ENCODE measurements around the gene GABRB1.

Gene GABRB1

DNA sequence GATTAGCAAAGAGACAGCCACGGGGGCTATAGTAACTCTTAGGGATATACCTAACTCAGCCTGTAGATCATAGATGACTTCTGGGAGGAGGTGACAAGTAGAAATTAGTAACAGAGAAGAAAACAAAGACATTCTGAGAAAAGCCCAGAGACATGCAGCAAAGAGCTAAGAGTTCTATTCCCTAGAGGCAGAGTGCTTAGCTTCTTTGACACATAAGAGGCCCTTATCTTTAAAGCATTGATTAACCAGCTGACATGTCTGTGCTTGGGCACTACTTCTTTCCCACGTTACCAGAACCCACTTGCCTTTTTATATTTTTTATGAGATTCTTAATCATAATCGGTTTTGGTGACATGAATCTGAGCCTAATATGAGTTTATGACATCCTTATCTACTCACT lies 179.5 kb downstream of the GABRB1 start:
- DNase-seq (ENCODE audit: low read depth): no peak

GRCh38 chr4:47213106-47213505 lies 181.7 kb downstream of the GABRB1 start:
- DNase-seq (ENCODE audit: low read depth): no peak

DNA sequence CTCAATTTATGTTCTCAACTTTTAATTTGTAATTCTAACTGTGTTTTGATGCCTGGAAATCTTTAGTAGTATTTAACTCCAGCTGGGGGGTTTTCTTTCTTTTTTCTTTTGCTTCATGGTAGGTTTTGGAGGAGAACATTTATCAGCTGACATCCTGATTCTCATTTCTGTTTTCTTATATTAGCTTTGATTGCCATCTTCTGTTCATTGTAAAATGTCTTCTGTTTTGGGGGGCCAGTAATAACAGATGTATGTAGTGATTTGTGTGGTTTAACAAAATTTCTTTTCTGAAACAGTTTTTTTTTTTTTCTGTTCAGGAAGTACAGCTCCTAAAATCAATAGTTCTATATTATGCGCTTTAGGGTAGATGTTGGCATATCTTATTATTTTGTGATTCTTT lies 182.2 kb downstream of the GABRB1 start:
- no peak for DNase-seq (ENCODE audit: low read depth)

- DNase-seq (ENCODE audit: low read depth): no peak
Measured at GRCh38 chr4:47213971-47214370, 182.6 kb downstream of the GABRB1 start.

GRCh38 chr4:47215759-47216158 lies 184.4 kb downstream of the GABRB1 start:
- no peak for DNase-seq (ENCODE audit: low read depth)

GRCh38 chr4:47217291-47217690 lies 185.9 kb downstream of the GABRB1 start:
- DNase-seq (ENCODE audit: low read depth): no peak

DNA sequence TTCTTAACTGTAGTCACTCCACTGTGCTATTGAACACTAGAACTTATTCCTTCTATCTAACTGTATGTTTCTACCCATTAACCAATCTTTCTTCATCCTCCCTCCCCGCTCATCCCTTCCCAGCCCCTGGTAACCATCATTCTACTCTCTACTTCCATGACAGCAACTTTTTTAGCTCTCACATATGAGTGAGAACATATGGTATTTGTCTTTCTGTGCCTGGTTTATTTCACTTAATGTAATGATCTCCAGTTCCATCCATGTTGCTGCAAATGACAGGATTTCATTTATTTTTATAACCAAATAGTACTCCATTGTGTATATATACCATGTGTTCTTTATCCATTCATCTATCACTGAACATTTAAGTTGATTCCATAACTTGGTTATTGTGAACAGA lies 186.5 kb downstream of the GABRB1 start:
- no peak for DNase-seq (ENCODE audit: low read depth)

DNA sequence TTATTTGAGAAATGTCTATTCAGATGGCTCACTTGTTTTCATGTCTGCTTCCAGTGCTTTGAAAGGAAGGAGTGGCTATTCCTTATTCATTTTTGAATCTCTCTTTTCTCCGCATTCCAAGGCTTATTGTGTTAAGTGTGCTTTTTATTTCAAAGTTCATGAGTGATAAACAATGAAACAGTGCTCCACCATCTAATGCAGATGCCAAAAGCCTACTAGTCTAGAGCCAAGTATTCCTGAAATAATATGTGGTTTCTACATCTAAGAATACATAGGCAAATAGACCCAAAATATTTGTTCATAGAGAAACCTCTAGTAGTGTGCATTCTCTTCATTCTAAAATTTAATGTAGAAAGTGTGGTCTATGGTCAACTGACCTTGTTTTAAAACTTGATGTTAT lies 187.3 kb downstream of the GABRB1 start:
- no peak for DNase-seq (ENCODE audit: low read depth)

- no peak for DNase-seq (ENCODE audit: low read depth)
Measured at GRCh38 chr4:47219586-47219985, 188.2 kb downstream of the GABRB1 start.

DNA sequence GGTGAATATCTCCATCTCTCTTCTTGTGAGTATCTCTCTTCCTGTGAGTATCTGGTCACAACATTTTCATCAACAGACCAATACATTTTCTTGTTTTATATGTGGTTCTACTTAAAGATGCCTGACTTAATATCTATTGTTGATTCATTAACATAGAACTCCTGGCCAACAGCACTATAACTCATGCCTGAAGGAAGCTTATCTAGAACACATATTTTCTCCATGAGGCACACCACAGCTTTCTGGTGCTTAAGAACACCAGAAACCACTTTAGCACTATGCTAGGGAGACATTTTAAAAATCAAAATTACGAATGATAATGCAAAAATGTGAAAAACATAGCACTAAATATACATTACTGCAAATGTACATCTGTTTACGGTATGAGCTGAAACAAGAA lies 190.4 kb downstream of the GABRB1 start:
- DNase-seq (ENCODE audit: low read depth): no peak

DNA sequence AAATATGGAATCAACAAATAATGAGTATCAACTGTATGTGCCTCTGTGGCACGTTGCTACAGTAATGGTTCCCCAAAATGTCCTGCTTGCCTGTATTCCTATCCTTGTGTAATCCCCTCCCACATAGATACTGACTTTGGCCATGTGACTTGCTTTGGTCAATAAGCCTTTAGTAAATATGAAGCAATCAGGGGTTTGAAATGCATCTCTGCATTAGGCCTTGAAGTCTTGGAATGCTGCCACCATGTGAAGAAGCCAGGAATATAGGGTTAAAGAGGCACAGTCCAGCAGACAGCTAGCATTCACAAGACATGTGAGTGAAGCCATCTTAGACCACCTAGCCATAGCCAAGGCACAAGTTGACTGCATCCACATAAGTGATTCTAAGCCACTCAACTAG lies 190.9 kb downstream of the GABRB1 start:
- no peak for DNase-seq (ENCODE audit: low read depth)

GRCh38 chr4:47224361-47224760 lies 193.0 kb downstream of the GABRB1 start:
- DNase-seq (ENCODE audit: low read depth): no peak

- DNase-seq (ENCODE audit: low read depth): no peak
Measured at GRCh38 chr4:47235721-47236120, 204.4 kb downstream of the GABRB1 start.

DNA sequence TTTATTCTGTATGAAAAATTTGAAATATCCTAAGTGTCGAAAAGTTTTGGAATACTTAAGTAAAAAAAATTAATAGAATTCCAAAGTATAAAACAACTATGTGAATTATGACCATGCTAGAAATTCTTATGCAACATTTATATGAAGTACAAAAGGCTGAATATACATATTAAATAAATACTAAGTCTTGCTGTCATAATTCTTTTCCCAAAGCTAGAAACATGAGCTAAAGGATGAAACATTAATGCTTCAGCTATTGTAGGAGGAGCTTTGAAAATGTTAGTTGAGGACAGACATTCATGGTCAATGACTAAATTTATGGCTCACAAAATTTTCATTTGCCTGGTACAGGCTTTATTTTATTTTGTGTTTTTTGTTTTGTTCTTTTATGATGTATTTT lies 207.3 kb downstream of the GABRB1 start:
- no peak for DNase-seq (ENCODE audit: low read depth)

- no peak for DNase-seq (ENCODE audit: low read depth)
Measured at GRCh38 chr4:47239649-47240048, 208.3 kb downstream of the GABRB1 start.

DNA sequence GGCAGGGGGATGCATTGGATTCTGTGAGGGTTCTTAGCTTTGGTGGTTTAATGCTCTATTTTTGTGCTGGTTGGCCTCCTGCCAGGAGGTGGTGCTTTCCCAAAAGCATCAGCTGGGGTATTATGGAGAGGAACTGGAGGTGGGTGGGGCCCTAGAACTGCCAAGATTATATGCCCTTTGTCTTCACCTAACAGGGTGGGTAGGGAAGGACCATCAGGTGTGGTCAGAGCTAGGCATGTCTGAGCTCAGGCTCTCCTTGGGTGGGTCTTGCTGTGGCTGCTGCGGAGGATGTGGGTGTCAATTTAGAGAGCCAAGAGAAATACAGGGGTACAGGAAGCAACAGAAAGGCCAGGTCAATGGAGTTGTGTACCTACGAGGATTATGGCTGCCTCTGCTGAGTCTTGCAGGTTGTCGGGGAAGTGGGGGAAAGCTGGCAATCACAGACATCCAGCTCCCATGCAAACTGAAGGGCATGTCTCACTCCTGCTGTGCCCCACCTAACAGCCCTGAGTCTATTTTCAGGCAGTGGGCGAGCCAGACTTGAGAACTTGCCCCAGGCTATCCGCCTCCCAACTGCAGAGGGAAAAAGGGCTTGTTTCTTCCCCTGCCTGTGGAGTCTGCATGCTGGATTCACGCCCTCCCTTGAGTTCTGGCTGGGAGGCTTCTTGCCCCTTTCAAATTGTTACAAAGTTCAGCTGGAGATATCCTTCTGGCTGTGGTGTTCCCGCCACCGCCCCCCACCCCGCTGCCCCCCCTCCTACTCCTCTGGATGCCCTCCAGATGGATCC lies 220.2 kb downstream of the GABRB1 start:
- no peak for DNase-seq (ENCODE audit: low read depth)

DNA sequence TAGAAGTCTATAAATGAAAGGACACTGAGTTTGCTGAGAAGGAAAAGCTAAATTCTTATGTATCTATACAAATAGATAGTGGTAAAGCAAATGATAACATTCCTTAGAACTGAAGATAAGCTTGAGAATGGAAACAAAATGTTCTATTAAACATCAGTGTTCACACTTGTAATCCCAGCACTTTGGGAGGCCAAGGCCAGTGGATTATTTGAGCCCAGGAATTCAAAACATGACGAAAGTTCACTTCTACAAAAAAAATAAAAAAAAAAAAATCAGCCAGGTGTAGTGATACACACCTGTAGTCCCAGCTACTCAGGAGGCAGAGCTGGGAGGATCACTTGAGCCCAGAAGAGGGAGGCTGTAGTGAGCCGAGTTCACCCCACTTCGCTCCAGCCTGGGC lies 232.4 kb downstream of the GABRB1 start:
- no peak for DNase-seq (ENCODE audit: low read depth)

GRCh38 chr4:47270201-47270888 lies 239.0 kb downstream of the GABRB1 start:
- no peak for DNase-seq (ENCODE audit: low read depth)

DNA sequence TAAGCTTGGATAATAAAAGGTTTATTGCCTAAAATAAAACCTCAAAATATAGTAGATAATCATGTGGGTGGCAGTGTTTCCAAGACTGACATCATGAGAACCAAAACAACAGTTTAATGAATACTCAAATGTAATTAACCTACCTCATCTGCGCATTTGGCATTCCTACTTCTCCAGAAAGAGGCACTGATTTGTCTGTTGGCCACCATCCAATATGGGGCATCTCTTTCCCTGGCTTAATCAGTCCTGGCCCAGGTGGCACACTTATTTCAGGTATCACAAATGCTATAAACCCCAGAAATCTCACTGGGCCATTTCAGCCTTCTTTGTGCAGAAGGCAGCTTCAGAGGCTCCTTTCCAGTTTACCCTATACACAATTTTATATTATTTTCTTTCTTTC lies 239.9 kb downstream of the GABRB1 start:
- DNase-seq (ENCODE audit: low read depth): no peak

GRCh38 chr4:47274901-47275300 lies 243.5 kb downstream of the GABRB1 start:
- no peak for DNase-seq (ENCODE audit: low read depth)

GRCh38 chr4:47275595-47275994 lies 244.2 kb downstream of the GABRB1 start:
- DNase-seq (ENCODE audit: low read depth): no peak

DNA sequence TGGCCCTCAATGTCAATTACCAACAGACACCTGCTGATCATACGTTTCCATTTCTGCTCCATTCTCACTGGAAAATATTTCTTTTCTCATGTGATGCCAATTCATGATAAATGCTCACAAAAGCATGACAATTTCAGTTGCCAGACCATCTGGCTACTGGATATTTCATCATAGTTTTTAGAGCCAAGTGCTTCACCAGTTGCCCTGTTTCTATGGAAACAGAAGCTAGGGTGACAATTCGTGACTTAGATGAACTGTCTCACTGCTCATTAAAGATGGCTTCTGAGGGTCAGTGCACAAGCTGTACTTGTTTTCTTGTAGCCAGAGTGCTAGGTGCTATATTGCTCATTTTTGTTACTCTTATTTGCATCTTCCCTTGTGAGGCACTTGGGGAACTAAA lies 247.3 kb downstream of the GABRB1 start:
- DNase-seq (ENCODE audit: low read depth): no peak

DNA sequence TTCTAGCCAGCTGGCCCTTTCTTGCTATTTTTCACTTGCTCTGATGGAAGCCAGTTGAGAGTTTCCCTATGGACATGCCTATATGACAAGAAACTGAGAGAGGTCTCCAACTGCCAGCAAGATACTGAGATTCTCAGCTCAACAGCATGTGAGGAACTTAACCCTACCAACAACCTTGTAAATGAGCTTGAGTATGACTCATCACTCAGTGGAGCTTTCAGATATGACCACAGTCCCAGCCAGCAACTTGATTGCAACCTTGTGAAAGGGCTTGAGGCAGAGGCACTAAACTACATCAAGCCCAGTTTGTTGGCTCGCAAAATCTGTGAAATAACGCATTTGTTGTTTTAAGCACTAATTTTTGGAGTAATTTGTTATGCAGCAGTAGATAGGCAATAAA lies 256.4 kb downstream of the GABRB1 start:
- DNase-seq (ENCODE audit: low read depth): no peak

GRCh38 chr4:47289805-47290204 lies 258.4 kb downstream of the GABRB1 start:
- DNase-seq (ENCODE audit: low read depth): no peak
